Endodermal cell (in vitro differentiated cells): Measurements from ENCODE around the gene PRKAA2. TPM values are rescaled to one million over a fixed set of nuclear protein-coding genes. Genes with fewer than 3 reads are reported as not detected.

Experiments used
- DNase-seq: peaks from one replicate; pipeline ENCODE4 v3.0.0-alpha.2; 2017
- H3K27ac ChIP-seq: 2 replicates; pipeline ENCODE4 v1.5.1; 2013; ENCODE audit warnings: mild to moderate bottlenecking, low read depth, low read length, moderate library complexity
- H3K27me3 ChIP-seq: 2 replicates; pipeline ENCODE4 v1.6.1; 2013; ENCODE audit warnings: mild to moderate bottlenecking, low read length, moderate library complexity; ENCODE audit not compliant: insufficient read depth, control insufficient read depth, poor library complexity, severe bottlenecking
- H3K36me3 ChIP-seq: 2 replicates; pipeline ENCODE4 v1.7.0; 2013; ENCODE audit warnings: mild to moderate bottlenecking, low read length, moderate library complexity; ENCODE audit not compliant: control insufficient read depth, insufficient read depth
- H3K4me1 ChIP-seq: one replicate; pipeline ENCODE4 v1.7.0; 2013; ENCODE audit warnings: low read length; ENCODE audit not compliant: control insufficient read depth, insufficient read depth
- H3K4me3 ChIP-seq: 2 replicates; pipeline ENCODE4 v1.5.1; 2013; ENCODE audit warnings: mild to moderate bottlenecking, low read length, moderate library complexity
- H3K9ac ChIP-seq: 2 replicates; pipeline ENCODE4 v1.6.1; 2013; ENCODE audit warnings: mild to moderate bottlenecking, low read length, moderate library complexity; ENCODE audit not compliant: poor library complexity, severe bottlenecking; ENCODE audit errors: extremely low read depth
- H3K9me3 ChIP-seq: 2 replicates; pipeline ENCODE4 v1.6.1; 2013; ENCODE audit warnings: mild to moderate bottlenecking, low read length, moderate library complexity; ENCODE audit not compliant: control insufficient read depth
- H3K27ac Mint-ChIP-seq: 2 replicates; pipeline ENCODE4 v1.8.0; 2020; ENCODE audit warnings: mixed read lengths
- H3K27me3 Mint-ChIP-seq: 2 replicates; pipeline ENCODE4 v1.8.0; 2021; ENCODE audit warnings: mild to moderate bottlenecking, mixed read lengths; ENCODE audit not compliant: insufficient read depth
- H3K36me3 Mint-ChIP-seq: 2 replicates; pipeline ENCODE4 v1.8.0; 2020; ENCODE audit warnings: low read depth, mixed read lengths
- H3K4me1 Mint-ChIP-seq: 2 replicates; pipeline ENCODE4 v1.8.0; 2020; ENCODE audit warnings: mixed read lengths
- H3K4me3 Mint-ChIP-seq: 2 replicates; pipeline ENCODE4 v1.8.0; 2020; ENCODE audit warnings: mild to moderate bottlenecking, moderate library complexity, mixed read lengths
- H3K9me3 Mint-ChIP-seq: 2 replicates; pipeline ENCODE4 v1.8.0; 2020; ENCODE audit warnings: mild to moderate bottlenecking, mixed read lengths
- CTCF ChIP-seq: fragments of 200-600 bp; sonication (generic); conservative IDR thresholded peaks from 2 replicates; pipeline ENCODE4 v1.5.0; 2021; ENCODE audit warnings: antibody characterized with exemption, mild to moderate bottlenecking
- WGBS, 2 experiments: methylation state at CpG; one replicate each; pipeline versions ENCODE4 v1.1.5 to v1.1.7; 2013; ENCODE audit warnings: missing lambda C conversion rate in 2 of 2, mixed read lengths in 1 of 2; ENCODE audit not compliant: insufficient coverage in 1 of 2, insufficient read length in 1 of 2; 5-methylcytosine and 5-hydroxymethylcytosine counted together
- total RNA-seq, 2 donors: library from RNA; stranded (reverse); fragmentation: NEBNext Ultra II Directional in 1 of 2; extraction: Animal tissue kit (Norgen Biotek cat#: 25700) in 1 of 2; gene quantifications; 2 replicates in 1 of 2; 3 replicates in 1 of 2; pipeline ENCODE4 v1.2.1, GENCODE V29; 2021

Gene PRKAA2
- total RNA-seq, 2 donors from 2014 or later: 4.7 to 15.3 TPM

- no peaks in the 10 kb centered on the region for H3K36me3 ChIP-seq
- H3K27me3 ChIP-seq: no peaks in the 10 kb centered on the region
- no peak for TF ChIP-seq CTCF
- no peak overlapping the region for H3K27ac Mint-ChIP-seq
- H3K27ac ChIP-seq: no peak overlapping the region
- no peak for DNase-seq
- no peak overlapping the region for H3K4me3 Mint-ChIP-seq
- H3K9ac ChIP-seq: no peak overlapping the region
- H3K9me3 ChIP-seq: no peaks in the 10 kb centered on the region
- no peaks in the 10 kb centered on the region for H3K4me1 Mint-ChIP-seq
- H3K9me3 Mint-ChIP-seq: no peaks in the 10 kb centered on the region
- no peak overlapping the region for H3K4me3 ChIP-seq
- H3K27me3 Mint-ChIP-seq: peaks cover 6% of the 10 kb centered on the region
- no peaks in the 10 kb centered on the region for H3K4me1 ChIP-seq
- no peaks in the 10 kb centered on the region for H3K36me3 Mint-ChIP-seq
These were observed 81.6 kb downstream of the PRKAA2 start for GRCh38 chr1:56726706-56727105.

GRCh38 chr1:56728964-56729363 lies 83.8 kb downstream of the PRKAA2 start:
- no peak overlapping the region for H3K27ac ChIP-seq
- no peaks in the 10 kb centered on the region for H3K9me3 Mint-ChIP-seq
- H3K4me3 Mint-ChIP-seq: no peak overlapping the region
- no peaks in the 10 kb centered on the region for H3K4me1 ChIP-seq
- peaks cover 27% of the 10 kb centered on the region for H3K27me3 Mint-ChIP-seq
- no peaks in the 10 kb centered on the region for H3K27me3 ChIP-seq
- no peaks in the 10 kb centered on the region for H3K36me3 ChIP-seq
- DNase-seq: no peak
- H3K9me3 ChIP-seq: no peaks in the 10 kb centered on the region
- no peaks in the 10 kb centered on the region for H3K4me1 Mint-ChIP-seq
- H3K27ac Mint-ChIP-seq: no peak overlapping the region
- H3K4me3 ChIP-seq: no peak overlapping the region
- no peaks in the 10 kb centered on the region for H3K36me3 Mint-ChIP-seq
- H3K9ac ChIP-seq: no peak overlapping the region
- 58 to 68% methylated on average over 2 of the region's 2 CpGs for whole genome bisulfite sequencing, 2 experiments
- no peak for TF ChIP-seq CTCF

- peaks cover 8% of the 10 kb centered on the region for H3K27me3 Mint-ChIP-seq
- H3K4me3 Mint-ChIP-seq: no peak overlapping the region
- H3K9me3 Mint-ChIP-seq: peaks cover 3% of the 10 kb centered on the region
- H3K9ac ChIP-seq: no peak overlapping the region
- no peaks in the 10 kb centered on the region for H3K27me3 ChIP-seq
- no peak overlapping the region for H3K4me3 ChIP-seq
- H3K27ac ChIP-seq: no peak overlapping the region
- no peak for DNase-seq
- H3K36me3 ChIP-seq: no peaks in the 10 kb centered on the region
- no peak for TF ChIP-seq CTCF
- no peaks in the 10 kb centered on the region for H3K4me1 Mint-ChIP-seq
- H3K9me3 ChIP-seq: peaks cover 10% of the 10 kb centered on the region
- no peak overlapping the region for H3K27ac Mint-ChIP-seq
- WGBS, 2 experiments: 91 to 96% methylated on average over 2 to 3 of the region's 3 CpGs
- H3K4me1 ChIP-seq: no peaks in the 10 kb centered on the region
- peaks cover 3% of the 10 kb centered on the region for H3K36me3 Mint-ChIP-seq
These were observed 100.1 kb downstream of the PRKAA2 start for GRCh38 chr1:56745231-56745630.
